ENCODE data around the gene RIC8B.

Gene RIC8B

DNA sequence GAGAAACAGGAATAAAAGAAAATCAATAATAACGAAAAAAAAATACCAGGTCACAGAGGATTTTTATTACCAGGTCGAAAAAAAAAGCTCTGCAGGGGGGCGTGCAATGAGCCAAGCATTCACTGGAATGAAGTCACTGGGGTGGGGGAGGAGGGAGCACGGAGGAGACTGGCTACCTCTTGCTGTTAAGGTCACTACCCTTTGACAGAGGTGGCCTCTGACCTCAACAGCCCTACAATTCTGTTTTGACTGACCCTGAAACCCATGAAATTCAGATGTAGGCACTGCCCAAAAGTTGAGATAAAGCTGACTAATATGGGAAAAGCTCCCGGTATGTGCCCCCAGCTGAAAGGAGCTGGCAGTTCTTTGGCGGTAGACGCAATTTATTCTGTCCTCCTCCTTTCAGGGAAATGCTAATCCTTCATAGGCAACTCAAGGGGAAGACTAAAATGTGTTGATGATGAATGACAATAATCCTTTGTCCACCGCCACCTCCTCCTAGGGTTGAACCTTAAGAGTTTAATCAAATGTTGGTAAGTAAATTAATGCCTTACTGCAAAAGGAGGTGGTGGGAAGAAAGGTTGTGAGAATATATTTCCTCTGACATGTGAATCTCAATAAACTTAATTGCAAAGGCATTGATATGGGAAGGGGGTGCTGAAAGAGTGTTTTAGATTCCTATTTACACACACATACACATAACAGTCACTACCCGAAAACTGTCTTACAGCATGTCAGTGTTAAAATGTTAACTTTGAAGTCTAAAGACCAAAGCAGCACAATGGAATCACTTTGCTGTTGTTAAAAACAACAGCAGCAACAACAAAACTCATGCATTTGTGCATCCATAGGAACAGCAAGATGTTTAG lies 6.3 kb upstream of the RIC8B start:
- DNase-seq (ENCODE audit: insufficient read length, low spot score) (no peak), FAIRE-seq (no peak)
- TF ChIP-seq, protein P1, sequence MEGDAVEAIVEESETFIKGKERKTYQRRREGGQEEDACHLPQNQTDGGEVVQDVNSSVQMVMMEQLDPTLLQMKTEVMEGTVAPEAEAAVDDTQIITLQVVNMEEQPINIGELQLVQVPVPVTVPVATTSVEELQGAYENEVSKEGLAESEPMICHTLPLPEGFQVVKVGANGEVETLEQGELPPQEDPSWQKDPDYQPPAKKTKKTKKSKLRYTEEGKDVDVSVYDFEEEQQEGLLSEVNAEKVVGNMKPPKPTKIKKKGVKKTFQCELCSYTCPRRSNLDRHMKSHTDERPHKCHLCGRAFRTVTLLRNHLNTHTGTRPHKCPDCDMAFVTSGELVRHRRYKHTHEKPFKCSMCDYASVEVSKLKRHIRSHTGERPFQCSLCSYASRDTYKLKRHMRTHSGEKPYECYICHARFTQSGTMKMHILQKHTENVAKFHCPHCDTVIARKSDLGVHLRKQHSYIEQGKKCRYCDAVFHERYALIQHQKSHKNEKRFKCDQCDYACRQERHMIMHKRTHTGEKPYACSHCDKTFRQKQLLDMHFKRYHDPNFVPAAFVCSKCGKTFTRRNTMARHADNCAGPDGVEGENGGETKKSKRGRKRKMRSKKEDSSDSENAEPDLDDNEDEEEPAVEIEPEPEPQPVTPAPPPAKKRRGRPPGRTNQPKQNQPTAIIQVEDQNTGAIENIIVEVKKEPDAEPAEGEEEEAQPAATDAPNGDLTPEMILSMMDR (IDR thresholded peaks at IDR 0.05; ENCODE audit: insufficient read depth, missing control alignments) = no peak

DNA sequence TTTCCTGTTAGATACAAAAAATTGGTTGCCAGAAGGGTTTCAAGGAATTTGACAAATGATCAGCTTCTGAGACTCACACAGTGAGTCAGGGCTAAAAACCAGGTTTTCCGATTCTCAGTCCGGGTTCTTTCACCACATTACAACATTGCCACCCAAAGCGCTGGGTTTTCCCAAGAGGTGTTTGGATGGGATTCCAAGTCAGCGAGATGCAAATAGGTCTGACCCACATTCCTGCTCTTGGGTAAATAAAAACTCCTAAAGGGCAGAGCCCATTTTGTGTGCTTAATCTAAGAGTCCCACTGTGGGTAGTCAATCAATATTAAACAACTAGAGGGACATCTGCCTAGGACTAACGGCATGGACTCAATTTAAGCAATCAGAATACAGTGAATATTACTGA lies 5.4 kb upstream of the RIC8B start:
- DNase-seq (ENCODE audit: insufficient read length, low spot score) (no peak), FAIRE-seq (no peak)
- TF ChIP-seq, protein P1 (IDR thresholded peaks at IDR 0.05; ENCODE audit: insufficient read depth, missing control alignments) = no peak

- DNase-seq (ENCODE audit: insufficient read length, low spot score) (no peak), FAIRE-seq (no peak)
- TF ChIP-seq, protein P1 (IDR thresholded peaks at IDR 0.05; ENCODE audit: insufficient read depth, missing control alignments) = no peak
These were observed 4.9 kb upstream of the RIC8B start for GRCh38 chr12:106769546-106769945.

GRCh38 chr12:106771425-106771824 lies 3.1 kb upstream of the RIC8B start:
- TF ChIP-seq, protein P1 (IDR thresholded peaks at IDR 0.05; ENCODE audit: insufficient read depth, missing control alignments) = no peak
- DNase-seq (ENCODE audit: insufficient read length, low spot score) = no peak
- no peak for FAIRE-seq

DNA sequence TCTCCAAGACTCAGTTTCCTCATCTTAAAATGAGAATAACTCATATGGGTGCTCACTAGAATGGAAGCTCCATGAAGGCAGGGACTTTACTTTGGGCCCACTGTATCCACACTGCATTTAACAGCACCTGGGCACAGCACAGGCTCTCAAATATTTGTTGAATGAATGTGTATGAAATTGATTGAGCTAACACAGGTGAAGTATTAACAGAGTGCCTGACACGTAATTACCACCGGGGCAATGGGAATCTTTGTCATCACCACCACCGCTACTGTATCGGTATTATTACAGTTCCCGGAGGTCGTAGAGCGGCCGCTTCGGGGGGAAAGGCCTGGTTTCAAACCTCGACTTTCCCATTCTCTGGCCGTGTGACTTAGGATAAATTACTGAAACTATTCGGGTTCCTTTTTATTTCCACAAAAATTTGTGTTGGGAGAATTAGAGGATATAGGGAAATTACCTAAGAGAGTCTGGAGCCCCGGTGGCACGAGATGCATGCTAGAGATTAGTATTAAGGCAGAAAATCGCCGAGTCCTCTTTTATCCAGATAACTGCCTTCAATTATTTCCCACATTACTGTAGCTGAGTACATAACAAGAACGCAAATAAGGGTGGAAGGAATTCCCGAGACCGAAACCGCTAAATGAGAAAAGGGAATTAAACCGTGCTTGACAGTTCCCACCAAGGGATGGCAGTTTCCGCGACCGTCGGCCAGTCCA lies 1.0 kb upstream of the RIC8B start:
- FAIRE-seq (no peak), DNase-seq (ENCODE audit: insufficient read length, low spot score) (no peak)
- TF ChIP-seq, protein P1 (IDR thresholded peaks at IDR 0.05; ENCODE audit: insufficient read depth, missing control alignments) = no peak

DNA sequence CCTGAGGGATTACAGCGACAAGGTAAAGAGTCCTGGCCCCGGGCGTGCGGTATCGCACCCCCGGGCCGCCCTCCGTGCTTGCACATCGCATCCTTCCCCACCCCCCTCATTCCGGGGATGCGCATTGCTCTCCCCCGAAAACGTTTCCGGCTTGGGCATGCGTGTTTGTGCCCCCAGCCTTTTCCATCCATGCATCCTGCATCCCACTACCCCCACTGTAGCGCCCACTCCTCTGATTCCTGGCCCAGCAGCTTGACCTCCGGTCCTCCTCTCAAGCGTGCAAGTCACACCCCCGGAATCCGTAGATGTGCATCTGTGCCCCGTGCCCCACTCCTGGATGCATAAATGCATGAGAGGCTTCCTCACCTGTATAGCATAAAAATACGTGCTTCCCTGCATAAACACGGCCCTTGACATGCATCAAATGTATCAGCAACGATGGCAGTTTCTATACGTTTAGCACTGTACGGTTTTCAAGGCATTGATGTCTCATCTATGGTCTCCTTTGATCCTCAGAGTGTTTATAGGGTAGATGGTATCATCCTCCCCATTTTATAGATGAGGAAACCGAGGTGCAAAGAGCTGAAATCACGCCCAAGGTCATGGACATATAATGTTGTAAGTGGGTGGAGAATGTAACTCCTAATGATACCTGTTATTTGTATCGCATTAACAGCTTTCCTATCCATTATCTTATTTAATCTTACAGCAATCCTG lies 484 bp downstream of the RIC8B start:
- DNase-seq (ENCODE audit: insufficient read length, low spot score) (no peak), FAIRE-seq (no peak)
- TF ChIP-seq, protein P1 (IDR thresholded peaks at IDR 0.05; ENCODE audit: insufficient read depth, missing control alignments) = no peak
